Calu3 (cell line): ENCODE data around the gene DSCAM. TPM values are rescaled to one million over a fixed set of nuclear protein-coding genes. Genes with fewer than 3 reads are reported as not detected.

ENCODE experiments used
- BruUV-seq: library from RNA; stranded (reverse); fragments of 400-500 nt; replicated peaks from 2 replicates; lab custom pipeline; 2021; lab: Mats Ljungman, UMichigan
- CTCF ChIA-PET: fragments of 300-600 bp; sonication (Branson Sonifier 250); formaldehyde crosslinking; loops from one replicate; lab custom pipeline; 2022; ENCODE audit warnings: antibody characterized with exemption; lab: Charles Lee
- DNase-seq: peaks from one replicate; pipeline ENCODE4 v3.0.0; 2022
- H3K27ac Mint-ChIP-seq: one replicate; pipeline ENCODE4 v1.8.0; 2022; ENCODE audit warnings: mixed read lengths; ENCODE audit not compliant: unreplicated experiment
- H3K27me3 Mint-ChIP-seq: one replicate; pipeline ENCODE4 v1.8.0; 2022; ENCODE audit warnings: mixed read lengths; ENCODE audit not compliant: unreplicated experiment
- H3K36me3 Mint-ChIP-seq: one replicate; pipeline ENCODE4 v1.8.0; 2022; ENCODE audit warnings: mild to moderate bottlenecking, moderate library complexity, mixed read lengths; ENCODE audit not compliant: insufficient read depth, unreplicated experiment
- H3K4me1 Mint-ChIP-seq: one replicate; pipeline ENCODE4 v1.8.0; 2022; ENCODE audit warnings: mild to moderate bottlenecking, low read depth, mixed read lengths; ENCODE audit not compliant: unreplicated experiment
- H3K4me3 Mint-ChIP-seq: one replicate; pipeline ENCODE4 v1.8.0; 2022; ENCODE audit warnings: mild to moderate bottlenecking, low read depth, moderate library complexity, mixed read lengths; ENCODE audit not compliant: unreplicated experiment
- H3K9me3 Mint-ChIP-seq: one replicate; pipeline ENCODE4 v1.8.0; 2022; ENCODE audit warnings: low read depth, mixed read lengths; ENCODE audit not compliant: unreplicated experiment
- intact Hi-C: fragments of 100-400 bp; cut with micrococcal nuclease; formaldehyde crosslinking; loops from one replicate; pipeline ENCODE4 v1.10.0; 2022; ENCODE audit not compliant: unreplicated experiment
- total RNA-seq: library from RNA; stranded (reverse); gene quantifications from 2 replicates; pipeline ENCODE4 v1.2.3, GENCODE V29; 2022
- TF ChIP-seq, protein P1 (sequence below): fragments of 200-600 bp; IDR thresholded peaks from one replicate; pipeline ENCODE4 v1.8.0; 2022; ENCODE audit warnings: antibody characterized with exemption; ENCODE audit not compliant: unreplicated experiment

DSCAM gene
- total RNA-seq, 1 experiment from 2014 or later = not detected

DNA sequence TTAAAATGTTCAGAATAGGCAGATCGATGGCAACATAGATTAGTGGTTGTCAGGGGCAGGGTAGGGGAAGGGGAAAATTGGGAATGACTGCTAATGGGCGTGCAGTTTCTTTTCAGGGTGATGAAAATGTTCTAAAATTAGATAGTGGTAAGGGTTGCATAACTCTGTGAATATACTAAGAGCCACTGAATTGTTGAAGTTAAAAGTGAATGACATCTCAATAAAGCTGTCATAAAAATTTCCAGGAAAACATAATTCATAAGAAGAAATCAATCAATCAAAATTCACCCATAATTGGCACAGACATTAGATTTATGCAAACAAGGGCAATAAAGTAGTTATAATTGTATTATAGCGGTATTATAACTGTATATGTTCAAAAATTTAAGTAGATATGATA, 751.5 kb downstream of the DSCAM start:
- TF ChIP-seq, protein P1, sequence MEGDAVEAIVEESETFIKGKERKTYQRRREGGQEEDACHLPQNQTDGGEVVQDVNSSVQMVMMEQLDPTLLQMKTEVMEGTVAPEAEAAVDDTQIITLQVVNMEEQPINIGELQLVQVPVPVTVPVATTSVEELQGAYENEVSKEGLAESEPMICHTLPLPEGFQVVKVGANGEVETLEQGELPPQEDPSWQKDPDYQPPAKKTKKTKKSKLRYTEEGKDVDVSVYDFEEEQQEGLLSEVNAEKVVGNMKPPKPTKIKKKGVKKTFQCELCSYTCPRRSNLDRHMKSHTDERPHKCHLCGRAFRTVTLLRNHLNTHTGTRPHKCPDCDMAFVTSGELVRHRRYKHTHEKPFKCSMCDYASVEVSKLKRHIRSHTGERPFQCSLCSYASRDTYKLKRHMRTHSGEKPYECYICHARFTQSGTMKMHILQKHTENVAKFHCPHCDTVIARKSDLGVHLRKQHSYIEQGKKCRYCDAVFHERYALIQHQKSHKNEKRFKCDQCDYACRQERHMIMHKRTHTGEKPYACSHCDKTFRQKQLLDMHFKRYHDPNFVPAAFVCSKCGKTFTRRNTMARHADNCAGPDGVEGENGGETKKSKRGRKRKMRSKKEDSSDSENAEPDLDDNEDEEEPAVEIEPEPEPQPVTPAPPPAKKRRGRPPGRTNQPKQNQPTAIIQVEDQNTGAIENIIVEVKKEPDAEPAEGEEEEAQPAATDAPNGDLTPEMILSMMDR = no peak
- no peak overlapping the region for H3K4me3 Mint-ChIP-seq
- CTCF ChIA-PET = no interaction called here
- no peaks in the 10 kb centered on the region for H3K4me1 Mint-ChIP-seq
- H3K27me3 Mint-ChIP-seq = no peaks in the 10 kb centered on the region
- intact Hi-C loops = no loop called here
- no peaks in the 10 kb centered on the region for H3K36me3 Mint-ChIP-seq
- no TSS peak for BruUV-seq
- DNase-seq = no peak
- no peak overlapping the region for H3K27ac Mint-ChIP-seq
- H3K9me3 Mint-ChIP-seq = peaks cover 11% of the 10 kb centered on the region

DNA sequence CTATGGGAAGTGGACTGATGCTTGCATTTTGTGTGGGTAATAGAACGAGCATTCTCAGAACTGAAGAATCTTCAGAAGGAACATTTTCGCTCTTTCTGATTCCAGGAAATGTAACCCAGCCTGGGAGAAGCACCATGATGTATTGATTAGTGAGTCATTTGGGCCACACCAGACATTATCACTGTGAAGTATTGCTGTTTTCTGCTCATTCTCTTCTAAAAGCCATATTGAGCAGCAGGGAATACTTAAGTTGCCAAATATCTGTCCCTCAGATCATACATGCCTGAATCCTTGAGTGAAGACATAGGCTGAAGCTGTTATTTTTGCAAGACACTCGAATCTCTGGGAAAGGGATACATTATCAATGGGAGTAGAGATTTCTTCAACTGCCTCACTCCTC, 766.6 kb downstream of the DSCAM start:
- no peak overlapping the region for H3K27ac Mint-ChIP-seq
- peaks cover 8% of the 10 kb centered on the region for H3K9me3 Mint-ChIP-seq
- CTCF ChIA-PET = no interaction called here
- H3K27me3 Mint-ChIP-seq = no peaks in the 10 kb centered on the region
- no peaks in the 10 kb centered on the region for H3K36me3 Mint-ChIP-seq
- intact Hi-C loops = no loop called here
- no peak for DNase-seq
- TF ChIP-seq, protein P1 = no peak
- no TSS peak for BruUV-seq
- no peak overlapping the region for H3K4me3 Mint-ChIP-seq
- no peaks in the 10 kb centered on the region for H3K4me1 Mint-ChIP-seq

DNA sequence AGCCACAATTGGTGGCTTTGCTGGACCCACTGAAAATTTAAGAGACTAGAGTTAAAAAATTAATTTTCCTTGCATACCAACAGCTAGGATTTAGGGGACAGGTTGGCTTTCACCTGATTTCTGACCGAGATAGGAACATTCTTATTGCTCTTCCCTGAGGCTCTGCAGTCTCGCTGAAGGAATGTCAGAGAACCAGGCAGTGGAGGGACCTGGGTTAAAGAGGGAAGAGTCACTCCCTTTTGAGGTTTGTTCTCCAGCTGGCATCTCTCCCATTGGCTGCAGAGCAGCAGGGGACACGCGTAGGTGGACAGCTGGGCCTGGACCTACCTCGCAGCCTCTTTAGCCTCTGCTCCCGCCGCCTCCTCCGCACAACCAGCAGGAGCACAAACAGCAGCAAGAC, 772.2 kb downstream of the DSCAM start:
- H3K36me3 Mint-ChIP-seq = no peaks in the 10 kb centered on the region
- DNase-seq = no peak
- BruUV-seq = no TSS peak
- CTCF ChIA-PET = no interaction called here
- no peak overlapping the region for H3K27ac Mint-ChIP-seq
- no peaks in the 10 kb centered on the region for H3K27me3 Mint-ChIP-seq
- no peak overlapping the region for H3K4me3 Mint-ChIP-seq
- no peaks in the 10 kb centered on the region for H3K4me1 Mint-ChIP-seq
- TF ChIP-seq, protein P1 = no peak
- intact Hi-C loops = no loop called here
- H3K9me3 Mint-ChIP-seq = no peaks in the 10 kb centered on the region

DNA sequence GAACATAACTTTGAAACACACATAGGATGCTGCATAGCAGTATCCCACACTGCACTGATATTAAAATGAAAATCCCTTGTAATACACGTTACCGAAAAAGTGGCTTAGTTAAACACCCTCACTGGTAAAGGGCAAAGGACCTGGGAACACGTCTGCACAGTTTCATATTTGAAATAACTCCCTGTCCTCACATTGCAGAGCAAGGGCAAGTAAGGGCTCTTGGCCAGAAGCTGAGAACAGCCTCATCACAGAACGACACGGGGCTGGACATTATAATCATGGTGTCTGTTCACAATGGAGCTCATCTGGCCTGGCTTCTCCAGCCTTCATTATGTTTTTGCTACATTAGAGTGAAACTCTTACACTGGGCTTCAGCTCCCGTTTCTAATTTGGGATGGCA, 772.8 kb downstream of the DSCAM start:
- Mint-ChIP-seq H3K4me3 (no peak overlapping the region), H3K9me3 (no peaks in the 10 kb centered on the region), H3K27me3 (no peaks in the 10 kb centered on the region), H3K4me1 (no peaks in the 10 kb centered on the region), H3K27ac (no peak overlapping the region), H3K36me3 (no peaks in the 10 kb centered on the region)
- TF ChIP-seq, protein P1 = no peak
- intact Hi-C loops = no loop called here
- no peak for DNase-seq
- BruUV-seq = no TSS peak
- CTCF ChIA-PET = no interaction called here
